ENCODE results near the gene KCNQ1. TPM values are rescaled to one million over a fixed set of nuclear protein-coding genes. Genes with fewer than 3 reads are reported as not detected.

The KCNQ1 gene
- total RNA-seq, 2 donors from 2014 or later, result 51.4 to 55.8 TPM

GRCh38 chr11:2574553-2575535, 130.0 kb downstream of the KCNQ1 start:
- Histone ChIP-seq H3K27ac (no peak overlapping the region), H3K4me3 (no peak overlapping the region), H3K9ac (ENCODE audit: low read depth in 2 of 2, low read length in 2 of 2) (no peak overlapping the region), H3K27me3 (no peaks in the 10 kb centered on the region), H3K9me3 (no peaks in the 10 kb centered on the region), H3K36me3 (no peaks in the 10 kb centered on the region), H3K4me1 (peaks cover 9% of the 10 kb centered on the region)
- DNase-seq, result peak; percentile 44
- intact Hi-C loops (cut with DNase I), result no loop called here
- no peak for TF ChIP-seq CTCF (IDR thresholded peaks at IDR 0.05)

GRCh38 chr11:2575591-2576051, 130.8 kb downstream of the KCNQ1 start:
- H3K4me1 ChIP-seq, result peaks cover 9% of the 10 kb centered on the region
- no peak overlapping the region for H3K9ac ChIP-seq (ENCODE audit: low read depth in 2 of 2, low read length in 2 of 2)
- no peak overlapping the region for H3K27ac ChIP-seq
- TF ChIP-seq CTCF (IDR thresholded peaks at IDR 0.05), result no peak
- intact Hi-C loops (cut with DNase I), result no loop called here
- peak; percentile 50 for DNase-seq
- H3K36me3 ChIP-seq, result no peaks in the 10 kb centered on the region
- no peak overlapping the region for H3K4me3 ChIP-seq
- no peaks in the 10 kb centered on the region for H3K27me3 ChIP-seq
- H3K9me3 ChIP-seq, result no peaks in the 10 kb centered on the region

GRCh38 chr11:2576111-2576510, 131.3 kb downstream of the KCNQ1 start:
- no peak for DNase-seq
- Histone ChIP-seq H3K27ac (no peak overlapping the region), H3K4me1 (peaks cover 9% of the 10 kb centered on the region), H3K9me3 (no peaks in the 10 kb centered on the region), H3K9ac (ENCODE audit: low read depth in 2 of 2, low read length in 2 of 2) (no peak overlapping the region), H3K27me3 (no peaks in the 10 kb centered on the region), H3K4me3 (no peak overlapping the region), H3K36me3 (no peaks in the 10 kb centered on the region)
- TF ChIP-seq CTCF (IDR thresholded peaks at IDR 0.05), result no peak
- intact Hi-C loops (cut with DNase I), result no loop called here

- no peak overlapping the region for H3K27ac ChIP-seq
Measured at GRCh38 chr11:2576549-2576948, 131.7 kb downstream of the KCNQ1 start.

More at GRCh38 chr11:2576549-2576948, 131.7 kb downstream of the KCNQ1 start:
- no peak for DNase-seq
- Histone ChIP-seq H3K36me3 (no peaks in the 10 kb centered on the region), H3K4me3 (no peak overlapping the region), H3K4me1 (peaks cover 9% of the 10 kb centered on the region), H3K9me3 (no peaks in the 10 kb centered on the region), H3K9ac (ENCODE audit: low read depth in 2 of 2, low read length in 2 of 2) (no peak overlapping the region), H3K27me3 (no peaks in the 10 kb centered on the region)
- TF ChIP-seq CTCF (IDR thresholded peaks at IDR 0.05), result no peak
- intact Hi-C loops (cut with DNase I), result no loop called here
